22Rv1 (cell line): ENCODE results near the gene NPIPA8.
"Not testable (repeated sequence)": the region's sequence is repeated elsewhere in the genome, so short reads cannot be mapped to it uniquely, and the experiment has no call there.

ENCODE experiments used
- CTCF ChIP-seq: fragments of 450-650 bp; IDR thresholded peaks from 2 replicates; pipeline ENCODE4 v1.5.1; 2017; ENCODE audit warnings: mild to moderate bottlenecking
- ZFX ChIP-seq: fragments of 450-650 bp; IDR thresholded peaks from 2 replicates; pipeline ENCODE4 v1.6.1; 2017; ENCODE audit warnings: antibody characterized with exemption, borderline replicate concordance

- TF ChIP-seq CTCF, ZFX: not testable (repeated sequence)
Observed at GRCh38 chr16:18296931-18297330, 39.6 kb downstream of the NPIPA8 start.
